ENCODE results near the gene SH2D6. TPM values are rescaled to one million over a fixed set of nuclear protein-coding genes. Genes with fewer than 3 reads are reported as not detected.

The SH2D6 gene
- total and polyA plus RNA-seq, 9 of the 15 experiments (the other 6 are each of a cell fraction or from before 2014, with no cell fraction given): 0.07 to 0.76 (median 0.33) TPM; not detected in 2

GRCh38 chr2:85421260-85422071 is 3.0 kb downstream of the SH2D6 start (continued):
- TF ChIP-seq HMBOX1 (IDR thresholded peaks at IDR 0.05) (0 out of 2 replicates have a peak, but pooled peaks have one; percentile 15), MECOM (CRISPR knock-in tag; IDR thresholded peaks at IDR 0.05) (no peak), NFIC (IDR thresholded peaks at IDR 0.05) (peak; percentile 66), CBFA2T3 (IDR thresholded peaks at IDR 0.05) (peak; percentile 90), ETV6 (IDR thresholded peaks at IDR 0.05; ENCODE audit: borderline replicate concordance in 1 of 2, low read depth in 2 of 2, low read length in 1 of 2) (no peak), ETV6 (CRISPR knock-in tag; IDR thresholded peaks at IDR 0.05; ENCODE audit: borderline replicate concordance) (no peak), HNRNPK (IDR thresholded peaks at IDR 0.05; ENCODE audit: low read depth, low read length, poor library complexity, severe bottlenecking) (no peak), RBM17 (IDR thresholded peaks at IDR 0.05; ENCODE audit: borderline replicate concordance, low read depth, low read length) (no peak), PURB (CRISPR knock-in tag; IDR thresholded peaks at IDR 0.05; ENCODE audit: low read depth) (no peak), PCBP1 (IDR thresholded peaks at IDR 0.05; ENCODE audit: low read depth, low read length, poor library complexity, severe bottlenecking) (no peak), BCOR (IDR thresholded peaks at IDR 0.05) (no peak), KAT8 (IDR thresholded peaks at IDR 0.05; ENCODE audit: low read depth) (no peak), MYNN (IDR thresholded peaks at IDR 0.05) (no peak), MYNN (CRISPR knock-in tag; IDR thresholded peaks at IDR 0.05) (no peak), SOX6 (IDR thresholded peaks at IDR 0.05) (peak; percentile 38; the same call in 1 of the 2 replicates), ZNF263 (CRISPR knock-in tag; IDR thresholded peaks at IDR 0.05; ENCODE audit: borderline replicate concordance) (no peak), CBX3 (IDR thresholded peaks at IDR 0.05; ENCODE audit: borderline replicate concordance in 1 of 2, low read length in 2 of 2) (no peak)
- TF ChIP-seq, protein P1, sequence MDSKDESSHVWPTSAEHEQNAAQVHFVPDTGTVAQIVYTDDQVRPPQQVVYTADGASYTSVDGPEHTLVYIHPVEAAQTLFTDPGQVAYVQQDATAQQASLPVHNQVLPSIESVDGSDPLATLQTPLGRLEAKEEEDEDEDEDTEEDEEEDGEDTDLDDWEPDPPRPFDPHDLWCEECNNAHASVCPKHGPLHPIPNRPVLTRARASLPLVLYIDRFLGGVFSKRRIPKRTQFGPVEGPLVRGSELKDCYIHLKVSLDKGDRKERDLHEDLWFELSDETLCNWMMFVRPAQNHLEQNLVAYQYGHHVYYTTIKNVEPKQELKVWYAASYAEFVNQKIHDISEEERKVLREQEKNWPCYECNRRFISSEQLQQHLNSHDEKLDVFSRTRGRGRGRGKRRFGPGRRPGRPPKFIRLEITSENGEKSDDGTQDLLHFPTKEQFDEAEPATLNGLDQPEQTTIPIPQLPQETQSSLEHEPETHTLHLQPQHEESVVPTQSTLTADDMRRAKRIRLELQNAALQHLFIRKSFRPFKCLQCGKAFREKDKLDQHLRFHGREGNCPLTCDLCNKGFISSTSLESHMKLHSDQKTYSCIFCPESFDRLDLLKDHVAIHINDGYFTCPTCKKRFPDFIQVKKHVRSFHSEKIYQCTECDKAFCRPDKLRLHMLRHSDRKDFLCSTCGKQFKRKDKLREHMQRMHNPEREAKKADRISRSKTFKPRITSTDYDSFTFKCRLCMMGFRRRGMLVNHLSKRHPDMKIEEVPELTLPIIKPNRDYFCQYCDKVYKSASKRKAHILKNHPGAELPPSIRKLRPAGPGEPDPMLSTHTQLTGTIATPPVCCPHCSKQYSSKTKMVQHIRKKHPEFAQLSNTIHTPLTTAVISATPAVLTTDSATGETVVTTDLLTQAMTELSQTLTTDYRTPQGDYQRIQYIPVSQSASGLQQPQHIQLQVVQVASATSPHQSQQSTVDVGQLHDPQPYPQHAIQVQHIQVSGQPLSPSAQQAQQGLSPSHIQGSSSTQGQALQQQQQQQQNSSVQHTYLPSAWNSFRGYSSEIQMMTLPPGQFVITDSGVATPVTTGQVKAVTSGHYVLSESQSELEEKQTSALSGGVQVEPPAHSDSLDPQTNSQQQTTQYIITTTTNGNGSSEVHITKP (IDR thresholded peaks at IDR 0.05; ENCODE audit: partially characterized antibody): peak; percentile 52
- TF ChIP-seq, protein P2, sequence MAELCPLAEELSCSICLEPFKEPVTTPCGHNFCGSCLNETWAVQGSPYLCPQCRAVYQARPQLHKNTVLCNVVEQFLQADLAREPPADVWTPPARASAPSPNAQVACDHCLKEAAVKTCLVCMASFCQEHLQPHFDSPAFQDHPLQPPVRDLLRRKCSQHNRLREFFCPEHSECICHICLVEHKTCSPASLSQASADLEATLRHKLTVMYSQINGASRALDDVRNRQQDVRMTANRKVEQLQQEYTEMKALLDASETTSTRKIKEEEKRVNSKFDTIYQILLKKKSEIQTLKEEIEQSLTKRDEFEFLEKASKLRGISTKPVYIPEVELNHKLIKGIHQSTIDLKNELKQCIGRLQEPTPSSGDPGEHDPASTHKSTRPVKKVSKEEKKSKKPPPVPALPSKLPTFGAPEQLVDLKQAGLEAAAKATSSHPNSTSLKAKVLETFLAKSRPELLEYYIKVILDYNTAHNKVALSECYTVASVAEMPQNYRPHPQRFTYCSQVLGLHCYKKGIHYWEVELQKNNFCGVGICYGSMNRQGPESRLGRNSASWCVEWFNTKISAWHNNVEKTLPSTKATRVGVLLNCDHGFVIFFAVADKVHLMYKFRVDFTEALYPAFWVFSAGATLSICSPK (IDR thresholded peaks at IDR 0.05; ENCODE audit: borderline replicate concordance): no peak
- TF ChIP-seq, protein P3, sequence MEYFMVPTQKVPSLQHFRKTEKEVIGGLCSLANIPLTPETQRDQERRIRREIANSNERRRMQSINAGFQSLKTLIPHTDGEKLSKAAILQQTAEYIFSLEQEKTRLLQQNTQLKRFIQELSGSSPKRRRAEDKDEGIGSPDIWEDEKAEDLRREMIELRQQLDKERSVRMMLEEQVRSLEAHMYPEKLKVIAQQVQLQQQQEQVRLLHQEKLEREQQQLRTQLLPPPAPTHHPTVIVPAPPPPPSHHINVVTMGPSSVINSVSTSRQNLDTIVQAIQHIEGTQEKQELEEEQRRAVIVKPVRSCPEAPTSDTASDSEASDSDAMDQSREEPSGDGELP (CRISPR knock-in tag; IDR thresholded peaks at IDR 0.05; ENCODE audit: borderline replicate concordance): no peak

Measured in K562 (cell line).